CD14-positive monocyte (primary cell): ENCODE results near the gene SPECC1L. TPM values are rescaled to one million over a fixed set of nuclear protein-coding genes. Genes with fewer than 3 reads are reported as not detected.
A peak's percentile ranks its signal among the peaks of the same experiment; 100 is the strongest.

Experiments used
- DNase-seq, 3 donors: peaks; one replicate each; pipeline ENCODE4 v3.0.0-alpha.2; 2011 to 2022
- H2AFZ ChIP-seq: 2 replicates; pipeline ENCODE4 v1.6.0; 2012; ENCODE audit warnings: mild to moderate bottlenecking, low read depth, low read length, inconsistent platforms; ENCODE audit not compliant: insufficient read depth, poor library complexity, severe bottlenecking
- H3K27ac ChIP-seq, 2 donors: 1 replicate in 1 of 2; 2 replicates in 1 of 2; pipeline ENCODE4 v1.5.1; 2012 to 2013; ENCODE audit warnings: low read length in 2 of 2, control low read depth in 1 of 2, inconsistent platforms in 1 of 2, low read depth in 1 of 2, mild to moderate bottlenecking in 1 of 2
- H3K27me3 ChIP-seq, 2 donors: one replicate each; pipeline versions ENCODE4 v1.6.0 to v1.6.1; 2011 to 2013; ENCODE audit warnings: low read length in 2 of 2; ENCODE audit not compliant: control insufficient read depth in 2 of 2, insufficient read depth in 2 of 2
- H3K36me3 ChIP-seq, 2 donors: replicated peaks in 1 of 2; 1 replicate in 1 of 2; 2 replicates in 1 of 2; pipeline versions ENCODE4 v1.5.1 to v1.6.1; 2012 to 2013; ENCODE audit warnings: low read length in 2 of 2, control low read depth in 1 of 2, inconsistent platforms in 1 of 2, mild to moderate bottlenecking in 1 of 2; ENCODE audit not compliant: insufficient read depth in 2 of 2, control insufficient read depth in 1 of 2
- H3K4me1 ChIP-seq, 2 donors: 1 replicate in 1 of 2; 2 replicates in 1 of 2; pipeline versions ENCODE4 v1.5.1 to v1.6.1; 2012 to 2013; ENCODE audit warnings: low read length in 2 of 2, control low read depth in 1 of 2, inconsistent platforms in 1 of 2, mild to moderate bottlenecking in 1 of 2, moderate library complexity in 1 of 2; ENCODE audit not compliant: insufficient read depth in 2 of 2, control insufficient read depth in 1 of 2
- H3K4me2 ChIP-seq: replicated peaks from 2 replicates; pipeline ENCODE3; 2012; ENCODE audit warnings: low read length, moderate library complexity, mild to moderate bottlenecking; ENCODE audit not compliant: poor library complexity, severe bottlenecking; ENCODE audit errors: extremely low read depth
- H3K4me3 ChIP-seq, 3 experiments: fragments of 200-600 bp in 1 of 3; sonication (generic) in 1 of 3; replicated peaks in 1 of 3; 1 replicate in 2 of 3; 2 replicates in 1 of 3; pipeline ENCODE4 v1.5.1; 2011 to 2013; ENCODE audit warnings: low read length in 3 of 3, mild to moderate bottlenecking in 3 of 3, control low read depth in 2 of 3, low read depth in 2 of 3, inconsistent platforms in 1 of 3, moderate library complexity in 1 of 3
- H3K79me2 ChIP-seq: 2 replicates; pipeline ENCODE4 v1.6.0; 2012; ENCODE audit warnings: mild to moderate bottlenecking, control low read depth, inconsistent platforms, low read length, moderate library complexity; ENCODE audit not compliant: insufficient read depth
- H3K9ac ChIP-seq: 2 replicates; pipeline ENCODE4 v1.6.0; 2017; ENCODE audit warnings: low read length, mild to moderate bottlenecking; ENCODE audit not compliant: insufficient read depth, poor library complexity, severe bottlenecking
- H3K9me3 ChIP-seq, 2 donors: replicated peaks in 1 of 2; 1 replicate in 1 of 2; 2 replicates in 1 of 2; pipeline versions ENCODE4 v1.5.1 to v1.6.1; 2012 to 2013; ENCODE audit warnings: low read length in 2 of 2, control low read depth in 1 of 2; ENCODE audit not compliant: control insufficient read depth in 1 of 2, insufficient read depth in 1 of 2
- H4K20me1 ChIP-seq: 2 replicates; pipeline ENCODE4 v1.6.0; 2012; ENCODE audit warnings: mild to moderate bottlenecking, low read length, control low read depth, moderate library complexity; ENCODE audit not compliant: insufficient read depth
- H3K27ac Mint-ChIP-seq, 7 donors: one replicate each; pipeline ENCODE4 v1.8.0; 2020; ENCODE audit warnings: mild to moderate bottlenecking in 7 of 7, mixed read lengths in 7 of 7, moderate library complexity in 6 of 7, inconsistent platforms in 2 of 7
- H3K27me3 Mint-ChIP-seq, 3 donors: one replicate each; pipeline ENCODE4 v1.8.0; 2021 to 2022; ENCODE audit warnings: low read depth in 3 of 3, mild to moderate bottlenecking in 3 of 3, mixed read lengths in 3 of 3, moderate library complexity in 3 of 3, inconsistent platforms in 1 of 3
- H3K36me3 Mint-ChIP-seq, 2 donors: one replicate each; pipeline ENCODE4 v1.8.0; 2020; ENCODE audit warnings: mixed read lengths in 2 of 2, inconsistent platforms in 1 of 2, mild to moderate bottlenecking in 1 of 2
- H3K4me1 Mint-ChIP-seq: one replicate; pipeline ENCODE4 v1.8.0; 2020; ENCODE audit warnings: mild to moderate bottlenecking, mixed read lengths
- H3K4me3 Mint-ChIP-seq, 2 donors: one replicate each; pipeline ENCODE4 v1.8.0; 2020; ENCODE audit warnings: mild to moderate bottlenecking in 2 of 2, mixed read lengths in 2 of 2, moderate library complexity in 1 of 2
- H3K9me3 Mint-ChIP-seq, 7 donors: one replicate each; pipeline ENCODE4 v1.8.0; 2020 to 2022; ENCODE audit warnings: mixed read lengths in 7 of 7, mild to moderate bottlenecking in 6 of 7, moderate library complexity in 6 of 7, inconsistent platforms in 2 of 7
- CTCF ChIP-seq: fragments of 200-600 bp; IDR thresholded peaks from one replicate; pipeline ENCODE4 v1.8.0; 2022; ENCODE audit warnings: antibody characterized with exemption, mild to moderate bottlenecking
- WGBS: methylation state at CpG from one replicate; pipeline ENCODE4 v1.1.5; 2013; ENCODE audit warnings: missing lambda C conversion rate; ENCODE audit not compliant: insufficient coverage; 5-methylcytosine and 5-hydroxymethylcytosine counted together
- intact Hi-C, 2 donors: fragments of 100-400 bp; cut with micrococcal nuclease; formaldehyde crosslinking; loops; one replicate each; pipeline versions ENCODE4 v1.15.0 to v1.15.1; 2023
- polyA plus RNA-seq, 3 donors: library from polyadenylated mRNA; depleted of rRNA in 1 of 3; unstranded in 2 of 3; stranded (reverse) in 1 of 3; fragments of 300-500 nt in 2 of 3; fragments of >200 nt in 1 of 3; fragmentation: Illumina TruSeq in 2 of 3; gene quantifications; 1 replicate in 2 of 3; 2 replicates in 1 of 3; pipeline ENCODE4 v1.2.3, GENCODE V29; 2012 to 2021

Gene SPECC1L
- polyA plus RNA-seq, 3 donors, result 2.5 to 7.2 (median 4.9) TPM

- H3K9ac ChIP-seq, result no peak overlapping the region
- H4K20me1 ChIP-seq, result no peaks in the 10 kb centered on the region
- peaks cover 5% of the 10 kb centered on the region for H3K79me2 ChIP-seq
- Mint-ChIP-seq H3K27me3 (peaks cover 0 to 7% (median 0%) of the 10 kb centered on the region in 3 donors), H3K36me3 (peaks cover 60 to 65% of the 10 kb centered on the region in 2 donors), H3K4me3 (no peak overlapping the region), H3K27ac (peak overlapping the region in 1 of 7 donors; percentile 39), H3K9me3 (peaks cover 0 to 9% (median 6%) of the 10 kb centered on the region in 7 donors), H3K4me1 (peaks cover 10% of the 10 kb centered on the region)
- no peak overlapping the region for H3K4me2 ChIP-seq
- no peaks in the 10 kb centered on the region for H3K9me3 ChIP-seq
- H3K27ac ChIP-seq, result peak overlapping the region in 1 of 2 donors; percentile 34
- H2AFZ ChIP-seq, result no peak overlapping the region
- DNase-seq, result no peak
- H3K4me3 ChIP-seq, result no peak overlapping the region
- no peaks in the 10 kb centered on the region for H3K27me3 ChIP-seq
- intact Hi-C loops, result no loop called here
- H3K36me3 ChIP-seq, result peaks cover 37 to 78% of the 10 kb centered on the region in 2 donors
- WGBS, result 100% methylated on average over 2 of the region's 8 CpGs
- TF ChIP-seq CTCF, result no peak
- H3K4me1 ChIP-seq, result peaks cover 10 to 11% of the 10 kb centered on the region in 2 donors
Observed at GRCh38 chr22:24358105-24358836, 87.6 kb downstream of the SPECC1L start.

- peaks cover 57 to 63% of the 10 kb centered on the region in 2 donors for H3K36me3 Mint-ChIP-seq
- peak overlapping the region in 1 of 7 donors; percentile 49 for H3K27ac Mint-ChIP-seq
- WGBS, result 88% methylated on average over 5 of the region's 5 CpGs
Observed at GRCh38 chr22:24359452-24360120, 89.0 kb downstream of the SPECC1L start.

More at GRCh38 chr22:24359452-24360120, 89.0 kb downstream of the SPECC1L start:
- Histone ChIP-seq H3K36me3 (peaks cover 41 to 77% of the 10 kb centered on the region in 2 donors), H3K9ac (no peak overlapping the region), H4K20me1 (no peaks in the 10 kb centered on the region), H3K27me3 (no peaks in the 10 kb centered on the region), H3K4me3 (no peak overlapping the region), H3K4me1 (peaks cover 10 to 11% of the 10 kb centered on the region in 2 donors), H3K79me2 (peaks cover 5% of the 10 kb centered on the region), H3K4me2 (no peak overlapping the region), H3K27ac (no peak overlapping the region), H2AFZ (no peak overlapping the region), H3K9me3 (no peaks in the 10 kb centered on the region)
- Mint-ChIP-seq H3K4me3 (no peak overlapping the region), H3K9me3 (peaks cover 0 to 1% (median 0%) of the 10 kb centered on the region in 7 donors), H3K27me3 (peaks cover 0 to 7% (median 0%) of the 10 kb centered on the region in 3 donors), H3K4me1 (peaks cover 10% of the 10 kb centered on the region)
- DNase-seq, result no peak
- intact Hi-C loops, result no loop called here
- TF ChIP-seq CTCF, result no peak
